ENCODE results near the gene WNK2.
"Not testable (repeated sequence)": the region's sequence is repeated elsewhere in the genome, so short reads cannot be mapped to it uniquely, and the experiment has no call there.

Gene WNK2

GRCh38 chr9:93354451-93354850, 170.5 kb downstream of the WNK2 start:
- H3K36me3 ChIP-seq (ENCODE audit: low read length) = no peaks in the 10 kb centered on the region
- no peaks in the 10 kb centered on the region for H3K27me3 ChIP-seq (ENCODE audit: low read length)
- no peaks in the 10 kb centered on the region for H4K20me1 ChIP-seq (ENCODE audit: low read depth, low read length)
- no peaks in the 10 kb centered on the region for H3K79me2 ChIP-seq (ENCODE audit: insufficient read depth, low read length)
- H3F3A ChIP-seq (ENCODE audit: insufficient read depth) = no peaks in the 10 kb centered on the region
- H3K4me3 ChIP-seq (ENCODE audit: insufficient read depth, low read length, poor library complexity, severe bottlenecking) = no peak overlapping the region
- no peak for TF ChIP-seq EZH2phosphoT487 (conservative IDR thresholded peaks at IDR 0.05; ENCODE audit: low read length)
- no peak for TF ChIP-seq CTCF (IDR thresholded peaks at IDR 0.05; ENCODE audit: insufficient read depth, low read length, poor library complexity, severe bottlenecking)
- H3K9me2 ChIP-seq (replicated peaks; ENCODE audit: insufficient read depth, low read length) = no peaks in the 10 kb centered on the region
- no peak overlapping the region for H3K4me2 ChIP-seq (ENCODE audit: low read depth, low read length, poor library complexity, severe bottlenecking)
- no peak overlapping the region for H2AFZ ChIP-seq (ENCODE audit: low read depth, low read length, severe bottlenecking)
- H3K27ac ChIP-seq (ENCODE audit: low read depth, low read length) = no peak overlapping the region
- no peak overlapping the region for H3K9ac ChIP-seq (ENCODE audit: low read length)
- H3K9me3 ChIP-seq (ENCODE audit: insufficient read depth, low read length) = no peaks in the 10 kb centered on the region

- H4K20me1 ChIP-seq (ENCODE audit: low read depth, low read length) = no peaks in the 10 kb centered on the region
- H3K27ac ChIP-seq (ENCODE audit: low read depth, low read length) = no peak overlapping the region
- no peak overlapping the region for H3K4me3 ChIP-seq (ENCODE audit: insufficient read depth, low read length, poor library complexity, severe bottlenecking)
- no peak overlapping the region for H3K4me2 ChIP-seq (ENCODE audit: low read depth, low read length, poor library complexity, severe bottlenecking)
- H3K36me3 ChIP-seq (ENCODE audit: low read length) = no peaks in the 10 kb centered on the region
- H3K9me2 ChIP-seq (replicated peaks; ENCODE audit: insufficient read depth, low read length) = no peaks in the 10 kb centered on the region
- no peaks in the 10 kb centered on the region for H3F3A ChIP-seq (ENCODE audit: insufficient read depth)
- no peak overlapping the region for H2AFZ ChIP-seq (ENCODE audit: low read depth, low read length, severe bottlenecking)
- H3K79me2 ChIP-seq (ENCODE audit: insufficient read depth, low read length) = no peaks in the 10 kb centered on the region
- TF ChIP-seq EZH2phosphoT487 (conservative IDR thresholded peaks at IDR 0.05; ENCODE audit: low read length) (no peak), CTCF (IDR thresholded peaks at IDR 0.05; ENCODE audit: insufficient read depth, low read length, poor library complexity, severe bottlenecking) (no peak)
- H3K27me3 ChIP-seq (ENCODE audit: low read length) = no peaks in the 10 kb centered on the region
- no peak overlapping the region for H3K9ac ChIP-seq (ENCODE audit: low read length)
- peaks cover 7% of the 10 kb centered on the region; the same call in 1 of the 2 replicates for H3K9me3 ChIP-seq (ENCODE audit: insufficient read depth, low read length)
These were observed 171.9 kb downstream of the WNK2 start for GRCh38 chr9:93355827-93356226.

GRCh38 chr9:93357649-93358048, 173.7 kb downstream of the WNK2 start:
- no peaks in the 10 kb centered on the region for H4K20me1 ChIP-seq (ENCODE audit: low read depth, low read length)
- H3K79me2 ChIP-seq (ENCODE audit: insufficient read depth, low read length) = no peaks in the 10 kb centered on the region
- no peak overlapping the region for H3K9ac ChIP-seq (ENCODE audit: low read length)
- no peaks in the 10 kb centered on the region for H3K27me3 ChIP-seq (ENCODE audit: low read length)
- H3K9me3 ChIP-seq (ENCODE audit: insufficient read depth, low read length) = peaks cover 18% of the 10 kb centered on the region; the same call in 1 of the 2 replicates
- TF ChIP-seq EZH2phosphoT487 (conservative IDR thresholded peaks at IDR 0.05; ENCODE audit: low read length) (no peak), CTCF (IDR thresholded peaks at IDR 0.05; ENCODE audit: insufficient read depth, low read length, poor library complexity, severe bottlenecking) (no peak)
- H2AFZ ChIP-seq (ENCODE audit: low read depth, low read length, severe bottlenecking) = no peak overlapping the region
- no peaks in the 10 kb centered on the region for H3F3A ChIP-seq (ENCODE audit: insufficient read depth)
- no peak overlapping the region for H3K4me2 ChIP-seq (ENCODE audit: low read depth, low read length, poor library complexity, severe bottlenecking)
- no peaks in the 10 kb centered on the region for H3K9me2 ChIP-seq (replicated peaks; ENCODE audit: insufficient read depth, low read length)
- no peak overlapping the region for H3K4me3 ChIP-seq (ENCODE audit: insufficient read depth, low read length, poor library complexity, severe bottlenecking)
- no peak overlapping the region for H3K27ac ChIP-seq (ENCODE audit: low read depth, low read length)
- no peaks in the 10 kb centered on the region for H3K36me3 ChIP-seq (ENCODE audit: low read length)

DNA sequence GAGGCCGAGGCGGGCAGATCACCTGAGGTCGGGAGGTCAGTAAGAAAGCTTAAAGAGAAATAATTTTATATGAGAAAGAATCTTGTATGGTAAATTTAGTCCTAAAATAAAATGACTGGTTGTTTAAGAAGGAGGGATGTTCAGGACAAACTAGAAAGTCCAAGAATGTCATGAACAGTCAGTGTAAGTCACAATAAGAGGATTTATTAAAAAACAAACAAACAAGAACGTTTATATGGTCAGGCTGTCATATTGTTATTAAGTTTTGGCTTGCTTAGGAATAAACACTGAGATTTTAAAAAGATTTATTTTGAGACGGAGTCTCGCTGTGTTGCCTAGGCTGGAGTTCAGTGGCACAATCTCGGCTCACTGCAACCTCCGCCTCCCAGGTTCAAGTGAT, 176.0 kb downstream of the WNK2 start:
- H3F3A ChIP-seq (ENCODE audit: insufficient read depth); H3K4me2 ChIP-seq (ENCODE audit: low read depth, low read length, poor library complexity, severe bottlenecking); H3K36me3 ChIP-seq (ENCODE audit: low read length); H3K27ac ChIP-seq (ENCODE audit: low read depth, low read length); H2AFZ ChIP-seq (ENCODE audit: low read depth, low read length, severe bottlenecking); H4K20me1 ChIP-seq (ENCODE audit: low read depth, low read length); H3K27me3 ChIP-seq (ENCODE audit: low read length); H3K4me3 ChIP-seq (ENCODE audit: insufficient read depth, low read length, poor library complexity, severe bottlenecking); H3K9ac ChIP-seq (ENCODE audit: low read length); H3K9me2 ChIP-seq (replicated peaks; ENCODE audit: insufficient read depth, low read length); H3K79me2 ChIP-seq (ENCODE audit: insufficient read depth, low read length): not testable (repeated sequence)
- H3K9me3 ChIP-seq (ENCODE audit: insufficient read depth, low read length) = peaks cover 18% of the 10 kb centered on the region; the same call in 1 of the 2 replicates
